Skeletal muscle tissue (tissue), 4 donors: ENCODE results near the gene ADAD1. TPM values are rescaled to one million over a fixed set of nuclear protein-coding genes. Genes with fewer than 3 reads are reported as not detected.
"Not testable (repeated sequence)": the region's sequence is repeated elsewhere in the genome, so short reads cannot be mapped to it uniquely, and the experiment has no call there.

ENCODE experiments used
- H3K27ac ChIP-seq: one replicate; pipeline ENCODE4 v1.7.0; 2013; ENCODE audit warnings: mild to moderate bottlenecking, low read depth, low read length, inconsistent platforms
- H3K27me3 ChIP-seq, 3 donors: one replicate each; pipeline ENCODE4 v1.7.0; 2013; ENCODE audit warnings: low read length in 3 of 3; ENCODE audit not compliant: control insufficient read depth in 3 of 3, insufficient read depth in 3 of 3
- H3K36me3 ChIP-seq, 3 donors: one replicate each; pipeline ENCODE4 v1.7.0; 2013; ENCODE audit warnings: low read length in 3 of 3; ENCODE audit not compliant: control insufficient read depth in 3 of 3, insufficient read depth in 3 of 3
- H3K4me1 ChIP-seq, 3 donors: one replicate each; pipeline ENCODE4 v1.7.0; 2013; ENCODE audit warnings: low read length in 3 of 3, mild to moderate bottlenecking in 3 of 3; ENCODE audit not compliant: control insufficient read depth in 3 of 3, insufficient read depth in 3 of 3
- H3K4me3 ChIP-seq, 3 donors: one replicate each; pipeline ENCODE4 v1.7.0; 2013; ENCODE audit warnings: low read length in 3 of 3
- H3K9ac ChIP-seq, 3 donors: one replicate each; pipeline ENCODE4 v1.7.0; 2013; ENCODE audit warnings: low read length in 3 of 3, mild to moderate bottlenecking in 3 of 3, moderate library complexity in 2 of 3, low read depth in 1 of 3
- H3K9me3 ChIP-seq, 3 donors: one replicate each; pipeline ENCODE4 v1.7.0; 2013; ENCODE audit warnings: low read length in 3 of 3; ENCODE audit not compliant: control insufficient read depth in 3 of 3
- total RNA-seq: library from RNA; depleted of rRNA; stranded (reverse); fragments of >200 nt; gene quantifications from one replicate; pipeline ENCODE4 v1.2.3, GENCODE V29; 2014
- donor health status: Osteomylitis.

Gene ADAD1
- total RNA-seq, 1 donor from 2014 or later: not detected

DNA sequence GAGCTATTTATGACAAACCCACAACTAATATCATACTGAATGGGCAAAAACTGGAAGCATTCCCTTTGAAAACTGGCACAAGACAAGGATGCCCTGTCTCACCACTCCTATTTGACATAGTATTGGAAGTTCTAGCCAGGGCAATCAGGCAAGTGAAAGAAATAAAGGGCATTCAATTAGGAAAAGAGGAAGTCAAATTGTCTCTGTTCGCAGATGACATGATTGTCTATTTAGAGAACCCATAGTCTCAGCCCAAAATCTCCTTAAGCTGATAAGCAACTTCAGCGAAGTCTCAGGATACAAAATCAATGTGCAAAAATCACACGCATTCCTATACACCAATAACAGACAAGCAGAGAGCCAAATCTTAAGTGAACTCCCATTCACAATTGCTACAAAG, 10.0 kb upstream of the ADAD1 start:
- H3K9me3 ChIP-seq: not testable (repeated sequence)

GRCh38 chr4:122377352-122377751, 1.5 kb upstream of the ADAD1 start:
- Histone ChIP-seq H3K27ac (no peak overlapping the region), H3K9ac (no peak overlapping the region), H3K36me3 (no peaks in the 10 kb centered on the region), H3K9me3 (no peaks in the 10 kb centered on the region), H3K4me3 (no peak overlapping the region), H3K27me3 (no peaks in the 10 kb centered on the region), H3K4me1 (no peaks in the 10 kb centered on the region)

More for the DNA sequence above, 10.0 kb upstream of the ADAD1 start:
- H3K4me3 ChIP-seq, H3K36me3 ChIP-seq, H3K4me1 ChIP-seq, H3K27ac ChIP-seq, H3K27me3 ChIP-seq, H3K9ac ChIP-seq: not testable (repeated sequence)

GRCh38 chr4:122379239-122379638, 428 bp downstream of the ADAD1 start:
- H3K36me3 ChIP-seq: no peaks in the 10 kb centered on the region

DNA sequence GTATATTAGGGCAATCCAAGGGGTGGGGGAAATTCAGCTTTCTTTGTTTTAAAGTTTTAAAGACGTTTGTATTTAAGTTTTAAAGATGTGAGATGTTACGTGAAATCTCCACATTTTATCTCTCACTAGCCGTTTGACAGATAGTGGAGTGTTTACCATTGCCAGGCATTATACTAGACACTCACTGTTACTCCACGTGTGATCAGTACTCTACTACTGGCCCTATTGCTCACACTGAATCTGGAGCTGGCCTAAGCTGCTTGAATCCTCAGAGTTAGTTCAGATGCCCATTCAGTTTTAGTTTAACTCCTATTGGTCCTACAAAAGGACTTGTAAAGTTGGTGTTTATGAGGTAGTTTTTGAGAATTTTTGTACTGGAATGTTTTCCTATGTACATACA, 4.5 kb downstream of the ADAD1 start:
- Histone ChIP-seq H3K9ac (no peak overlapping the region), H3K27ac (no peak overlapping the region), H3K9me3 (no peaks in the 10 kb centered on the region), H3K27me3 (no peaks in the 10 kb centered on the region), H3K4me1 (no peaks in the 10 kb centered on the region), H3K4me3 (no peak overlapping the region), H3K36me3 (no peaks in the 10 kb centered on the region)

More at GRCh38 chr4:122379239-122379638, 428 bp downstream of the ADAD1 start:
- H3K9ac ChIP-seq: no peak overlapping the region
- H3K27me3 ChIP-seq: no peaks in the 10 kb centered on the region
- no peak overlapping the region for H3K27ac ChIP-seq
- H3K9me3 ChIP-seq: no peaks in the 10 kb centered on the region
- no peaks in the 10 kb centered on the region for H3K4me1 ChIP-seq
- H3K4me3 ChIP-seq: no peak overlapping the region

GRCh38 chr4:122384245-122384644, 5.4 kb downstream of the ADAD1 start:
- no peak overlapping the region for H3K4me3 ChIP-seq
- no peaks in the 10 kb centered on the region for H3K4me1 ChIP-seq
- no peak overlapping the region for H3K9ac ChIP-seq
- no peak overlapping the region for H3K27ac ChIP-seq
- no peaks in the 10 kb centered on the region for H3K9me3 ChIP-seq
- no peaks in the 10 kb centered on the region for H3K36me3 ChIP-seq
- no peaks in the 10 kb centered on the region for H3K27me3 ChIP-seq

DNA sequence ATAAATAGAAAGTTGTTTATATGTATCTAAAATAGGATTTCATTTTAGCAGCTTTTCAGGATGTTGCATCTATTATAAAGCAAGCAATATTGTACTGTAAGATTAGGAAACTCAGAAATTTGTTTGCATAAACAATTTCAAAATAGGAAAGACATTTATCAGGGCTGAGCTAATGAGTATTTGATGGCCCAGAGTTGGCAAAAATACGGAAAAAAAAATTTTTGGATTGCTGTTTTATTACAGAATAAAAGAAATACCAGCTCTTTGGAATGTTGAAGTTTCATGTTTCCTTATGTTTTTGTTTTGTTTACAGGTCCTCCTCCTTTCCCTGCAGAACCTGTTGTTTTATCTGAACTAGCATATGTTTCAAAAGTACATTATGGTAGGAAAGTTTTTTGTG, 14.5 kb downstream of the ADAD1 start:
- no peak overlapping the region for H3K27ac ChIP-seq
- no peaks in the 10 kb centered on the region for H3K9me3 ChIP-seq
- no peaks in the 10 kb centered on the region for H3K4me1 ChIP-seq
- H3K27me3 ChIP-seq: no peaks in the 10 kb centered on the region
- H3K4me3 ChIP-seq: no peak overlapping the region
- H3K36me3 ChIP-seq: no peaks in the 10 kb centered on the region
- H3K9ac ChIP-seq: no peak overlapping the region

GRCh38 chr4:122403861-122404260, 25.1 kb downstream of the ADAD1 start:
- Histone ChIP-seq H3K9me3 (no peaks in the 10 kb centered on the region), H3K36me3 (no peaks in the 10 kb centered on the region), H3K27me3 (no peaks in the 10 kb centered on the region), H3K27ac (no peak overlapping the region), H3K9ac (no peak overlapping the region), H3K4me3 (no peak overlapping the region), H3K4me1 (no peaks in the 10 kb centered on the region)

DNA sequence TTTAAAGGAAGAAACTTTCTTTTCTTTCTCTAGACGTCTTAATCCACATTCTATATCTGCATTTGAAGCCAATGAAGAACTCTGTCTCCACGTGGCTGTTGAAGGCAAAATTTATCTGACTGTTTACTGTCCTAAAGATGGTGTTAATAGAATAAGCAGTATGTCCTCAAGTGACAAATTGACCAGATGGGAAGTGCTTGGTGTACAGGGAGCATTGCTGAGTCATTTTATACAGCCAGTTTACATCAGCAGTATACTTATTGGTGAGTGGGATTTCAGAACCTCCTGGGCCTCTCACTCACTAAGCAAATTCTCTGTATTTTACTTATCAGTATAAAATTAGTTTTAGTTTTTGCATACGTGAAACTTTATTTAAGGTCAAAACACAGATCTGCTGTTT, 33.7 kb downstream of the ADAD1 start:
- Histone ChIP-seq H3K9ac (no peak overlapping the region), H3K9me3 (no peaks in the 10 kb centered on the region), H3K27ac (no peak overlapping the region), H3K27me3 (no peaks in the 10 kb centered on the region), H3K36me3 (no peaks in the 10 kb centered on the region), H3K4me3 (no peak overlapping the region), H3K4me1 (no peaks in the 10 kb centered on the region)

DNA sequence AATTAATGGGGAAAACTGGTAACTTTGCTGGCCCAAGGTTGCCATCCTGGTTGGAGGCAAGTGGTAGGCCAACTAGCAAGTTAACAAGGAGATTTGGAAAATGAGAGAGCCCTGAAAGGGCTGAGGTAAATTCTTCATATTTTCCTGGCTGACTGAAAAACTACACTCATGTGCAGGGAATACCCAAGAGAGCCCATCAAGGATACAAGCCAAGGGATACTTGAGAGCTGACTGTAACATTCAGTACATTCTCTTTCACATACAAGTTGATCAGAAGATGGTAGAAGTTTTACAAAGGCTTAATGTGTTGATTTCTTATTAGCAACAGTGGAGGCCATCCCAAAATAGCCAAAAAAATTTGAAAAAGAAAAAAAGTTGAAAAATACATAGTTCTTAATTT, 44.4 kb downstream of the ADAD1 start:
- Histone ChIP-seq H3K27ac (no peak overlapping the region), H3K36me3 (no peaks in the 10 kb centered on the region), H3K9ac (no peak overlapping the region), H3K9me3 (no peaks in the 10 kb centered on the region), H3K4me3 (no peak overlapping the region), H3K4me1 (no peaks in the 10 kb centered on the region), H3K27me3 (no peaks in the 10 kb centered on the region)

DNA sequence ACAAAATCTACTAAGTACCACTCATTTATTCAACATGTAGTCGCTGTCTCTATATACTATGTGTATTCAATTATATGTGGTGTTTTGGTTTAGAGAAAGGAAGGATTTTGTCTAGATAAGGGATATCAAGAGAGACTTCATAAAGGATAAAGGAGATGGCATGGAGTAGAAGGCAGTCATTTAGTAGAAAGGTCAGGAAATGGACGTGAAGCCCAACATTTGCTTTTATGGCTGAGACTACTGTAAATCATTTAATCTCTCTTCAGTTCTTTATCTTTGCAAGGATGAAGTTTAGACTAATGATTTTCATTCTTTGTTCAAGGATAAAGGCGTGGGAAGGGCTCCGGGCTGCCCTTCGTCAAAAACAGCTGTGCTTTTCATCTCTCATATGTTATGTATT, 52.5 kb downstream of the ADAD1 start:
- Histone ChIP-seq H3K4me3 (no peak overlapping the region), H3K9ac (no peak overlapping the region), H3K4me1 (no peaks in the 10 kb centered on the region), H3K9me3 (no peaks in the 10 kb centered on the region), H3K36me3 (no peaks in the 10 kb centered on the region), H3K27ac (no peak overlapping the region), H3K27me3 (no peaks in the 10 kb centered on the region)

DNA sequence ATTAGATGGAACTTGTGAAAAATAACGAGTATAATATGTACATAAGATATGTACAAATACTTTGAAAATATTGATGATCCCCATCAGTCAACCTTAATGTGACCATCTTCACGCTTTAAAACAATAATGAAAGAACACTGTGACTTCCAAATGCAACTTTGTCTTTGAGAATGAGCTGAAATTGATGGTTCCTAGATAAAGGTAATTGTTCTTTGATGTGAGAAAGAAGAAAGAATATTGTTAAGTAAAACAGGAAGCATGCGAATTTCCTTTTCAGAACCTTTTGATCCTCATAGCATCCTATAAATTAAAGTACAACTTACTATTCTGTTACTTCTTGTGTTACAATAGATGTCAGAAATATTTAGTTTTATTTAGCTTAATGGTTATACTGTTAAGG, 55.5 kb downstream of the ADAD1 start:
- Histone ChIP-seq H3K4me1 (no peaks in the 10 kb centered on the region), H3K4me3 (no peak overlapping the region), H3K9me3 (no peaks in the 10 kb centered on the region), H3K27me3 (no peaks in the 10 kb centered on the region), H3K27ac (no peak overlapping the region), H3K9ac (no peak overlapping the region), H3K36me3 (no peaks in the 10 kb centered on the region)
